ENCODE measurements around the gene CERCAM. TPM values are rescaled to one million over a fixed set of nuclear protein-coding genes. Genes with fewer than 3 reads are reported as not detected.

The CERCAM gene
- total and polyA plus RNA-seq, 4 experiments from 2014 or later = 0.29 to 0.64 (median 0.38) TPM; not detected in 1

GRCh38 chr9:128455849-128456612, 35.4 kb downstream of the CERCAM start, which contains the start of gene ODF2:
TSS of gene ODF2 (plus strand) at chr9:128456006. CDS start at chr9:128456092, 86 bp downstream.
- intact Hi-C loops (cut with micrococcal nuclease) = loop anchor here (1.0 to 5.0 kb wide), 8 partner anchors 18 to 316 kb away; partner anchors contain the start of genes CERCAM, GLE1, GOLGA2 and SPTAN1
- ChIA-PET CTCF (ENCODE audit: partially characterized antibody) (interaction anchor here (0.9 to 1.0 kb wide), 2 partner anchors 18 to 94 kb away, joined by 3 read pairs; no protein-coding TSS in a partner anchor), POLR2A (ENCODE audit: partially characterized antibody) (interaction anchor here (0.7 to 1.3 kb wide), 6 partner anchors 17 to 316 kb away, joined by 3 to 7 read pairs (median 4); partner anchors contain the start of genes GLE1, SPTAN1 and URM1)
- H3K27me3 ChIP-seq (ENCODE audit: insufficient read depth, low read length) = no peaks in the 10 kb centered on the region
- no peaks in the 10 kb centered on the region for H3K27me3 Mint-ChIP-seq
- H3K27ac ChIP-seq (ENCODE audit: low read depth, low read length) = peak within 1 kb of the TSS; percentile 85
- peak; percentile 98 for DNase-seq
- H3K4me1 Mint-ChIP-seq = peaks cover 4 to 22% (median 14%) of the 10 kb centered on the region in 4 donors
- H3K9me3 Mint-ChIP-seq = no peaks in the 10 kb centered on the region
- no peaks in the 10 kb centered on the region for H3K9me3 ChIP-seq (ENCODE audit: control insufficient read depth in 1 of 2, low read length in 2 of 2)
- peak within 1 kb of the TSS; percentile 91 to 96 (median 93) for H3K27ac Mint-ChIP-seq
- peak within 1 kb of the TSS; percentile 89 to 95 (median 92) for H3K4me3 Mint-ChIP-seq
- H3K4me1 ChIP-seq (ENCODE audit: insufficient read depth, low read length) = peaks cover 12% of the 10 kb centered on the region
- H3K36me3 Mint-ChIP-seq = peaks cover 8 to 18% of the 10 kb centered on the region in 2 donors
- peak within 1 kb of the TSS; percentile 42 to 85 for H3K4me3 ChIP-seq (ENCODE audit: low read length in 2 of 2)
- H3K36me3 ChIP-seq (ENCODE audit: insufficient read depth, low read length) = peaks cover 11% of the 10 kb centered on the region

- Mint-ChIP-seq H3K36me3 (peaks cover 8 to 21% of the 10 kb centered on the region in 2 donors), H3K27me3 (no peaks in the 10 kb centered on the region), H3K4me1 (peaks cover 4 to 22% (median 14%) of the 10 kb centered on the region in 4 donors), H3K9me3 (no peaks in the 10 kb centered on the region), H3K27ac (peak overlapping the region; percentile 87 to 96 (median 93)), H3K4me3 (peak overlapping the region; percentile 89 to 95 (median 92))
- Histone ChIP-seq H3K27ac (ENCODE audit: low read depth, low read length) (peak overlapping the region; percentile 85), H3K9me3 (ENCODE audit: control insufficient read depth in 1 of 2, low read length in 2 of 2) (no peaks in the 10 kb centered on the region), H3K27me3 (ENCODE audit: insufficient read depth, low read length) (no peaks in the 10 kb centered on the region), H3K36me3 (ENCODE audit: insufficient read depth, low read length) (peaks cover 14% of the 10 kb centered on the region), H3K4me1 (ENCODE audit: insufficient read depth, low read length) (peaks cover 12% of the 10 kb centered on the region), H3K4me3 (ENCODE audit: low read length in 2 of 2) (peak overlapping the region; percentile 42 to 85)
- ChIA-PET CTCF (ENCODE audit: partially characterized antibody) (no interaction called here), POLR2A (ENCODE audit: partially characterized antibody) (no interaction called here)
- peak; percentile 59 to 75 (median 61) for DNase-seq
- intact Hi-C loops (cut with micrococcal nuclease) = loop anchor here (1.0 to 5.0 kb wide), 8 partner anchors 18 to 316 kb away; partner anchors contain the start of genes CERCAM, GLE1, GOLGA2 and SPTAN1
These were observed 36.0 kb downstream of the CERCAM start for GRCh38 chr9:128456613-128457061.

- peak overlapping the region; percentile 26 to 95 (median 92) for H3K4me3 Mint-ChIP-seq
- H3K36me3 Mint-ChIP-seq = peaks cover 11 to 26% of the 10 kb centered on the region in 2 donors
- ChIA-PET CTCF (ENCODE audit: partially characterized antibody) (no interaction called here), POLR2A (ENCODE audit: partially characterized antibody) (interaction anchor here (1.4 kb wide), 1 partner anchor 28 kb away, joined by 5 read pairs; no protein-coding TSS in a partner anchor)
- Histone ChIP-seq H3K27me3 (ENCODE audit: insufficient read depth, low read length) (no peaks in the 10 kb centered on the region), H3K9me3 (ENCODE audit: control insufficient read depth in 1 of 2, low read length in 2 of 2) (no peaks in the 10 kb centered on the region), H3K36me3 (ENCODE audit: insufficient read depth, low read length) (peaks cover 19% of the 10 kb centered on the region), H3K27ac (ENCODE audit: low read depth, low read length) (peak overlapping the region; percentile 85), H3K4me3 (ENCODE audit: low read length in 2 of 2) (peak overlapping the region; percentile 17 to 85), H3K4me1 (ENCODE audit: insufficient read depth, low read length) (peaks cover 12% of the 10 kb centered on the region)
- peak overlapping the region in 4 of 7 donors; percentile 36 to 96 (median 64) for H3K27ac Mint-ChIP-seq
- H3K27me3 Mint-ChIP-seq = no peaks in the 10 kb centered on the region
- DNase-seq = no peak
- H3K9me3 Mint-ChIP-seq = no peaks in the 10 kb centered on the region
- H3K4me1 Mint-ChIP-seq = peaks cover 4 to 22% (median 14%) of the 10 kb centered on the region in 4 donors
- intact Hi-C loops (cut with micrococcal nuclease) = loop anchor here (5.0 kb wide), 1 partner anchor 315 kb away; the partner anchor contains the start of gene ZER1
These were observed 36.5 kb downstream of the CERCAM start for GRCh38 chr9:128457207-128457606.

- intact Hi-C loops (cut with micrococcal nuclease) = loop anchor here (5.0 kb wide), 1 partner anchor 313 kb away; the partner anchor contains the start of gene ZER1
These were observed 38.4 kb downstream of the CERCAM start for GRCh38 chr9:128459011-128459410.

GRCh38 chr9:128469070-128469469, 48.4 kb downstream of the CERCAM start:
- no peak overlapping the region for H3K27ac Mint-ChIP-seq
- POLR2A ChIA-PET (ENCODE audit: partially characterized antibody) = interaction anchor here (1.4 kb wide), 1 partner anchor 93 kb away, joined by 3 read pairs; no protein-coding TSS in a partner anchor

More at GRCh38 chr9:128459011-128459410, 38.4 kb downstream of the CERCAM start:
- H3K27me3 ChIP-seq (ENCODE audit: insufficient read depth, low read length) = no peaks in the 10 kb centered on the region
- H3K27ac ChIP-seq (ENCODE audit: low read depth, low read length) = no peak overlapping the region
- H3K4me3 Mint-ChIP-seq = peak overlapping the region in 2 of 8 donors; percentile 28 to 54
- DNase-seq = no peak
- no peaks in the 10 kb centered on the region for H3K27me3 Mint-ChIP-seq
- no peaks in the 10 kb centered on the region for H3K9me3 ChIP-seq (ENCODE audit: control insufficient read depth in 1 of 2, low read length in 2 of 2)
- H3K36me3 Mint-ChIP-seq = peaks cover 19 to 38% of the 10 kb centered on the region in 2 donors
- no peaks in the 10 kb centered on the region for H3K9me3 Mint-ChIP-seq
- peak overlapping the region in 3 of 7 donors; percentile 16 to 35 (median 24) for H3K27ac Mint-ChIP-seq
- ChIA-PET POLR2A (ENCODE audit: partially characterized antibody) (no interaction called here), CTCF (ENCODE audit: partially characterized antibody) (interaction anchor here (1.2 to 1.6 kb wide), 2 partner anchors 20 to 97 kb away, joined by 3 to 6 read pairs; no protein-coding TSS in a partner anchor)
- peaks cover 4 to 22% (median 14%) of the 10 kb centered on the region in 4 donors for H3K4me1 Mint-ChIP-seq
- H3K4me3 ChIP-seq (ENCODE audit: low read length in 2 of 2) = no peak overlapping the region
- H3K36me3 ChIP-seq (ENCODE audit: insufficient read depth, low read length) = peaks cover 29% of the 10 kb centered on the region
- peaks cover 12% of the 10 kb centered on the region for H3K4me1 ChIP-seq (ENCODE audit: insufficient read depth, low read length)

GRCh38 chr9:128470560-128470959, 49.9 kb downstream of the CERCAM start:
- Mint-ChIP-seq H3K4me3 (no peak overlapping the region), H3K27ac (peak overlapping the region in 2 of 7 donors; percentile 59 to 89), H3K36me3 (peaks cover 25 to 41% of the 10 kb centered on the region in 2 donors), H3K4me1 (peaks cover 0 to 5% (median 2%) of the 10 kb centered on the region in 4 donors), H3K9me3 (no peaks in the 10 kb centered on the region), H3K27me3 (no peaks in the 10 kb centered on the region)
- no peak for DNase-seq
- Histone ChIP-seq H3K36me3 (ENCODE audit: insufficient read depth, low read length) (peaks cover 26% of the 10 kb centered on the region), H3K27me3 (ENCODE audit: insufficient read depth, low read length) (no peaks in the 10 kb centered on the region), H3K4me3 (ENCODE audit: low read length in 2 of 2) (no peak overlapping the region), H3K9me3 (ENCODE audit: control insufficient read depth in 1 of 2, low read length in 2 of 2) (no peaks in the 10 kb centered on the region), H3K4me1 (ENCODE audit: insufficient read depth, low read length) (no peaks in the 10 kb centered on the region), H3K27ac (ENCODE audit: low read depth, low read length) (no peak overlapping the region)
- POLR2A ChIA-PET (ENCODE audit: partially characterized antibody) = no interaction called here
- intact Hi-C loops (cut with micrococcal nuclease) = no loop called here
- CTCF ChIA-PET (ENCODE audit: partially characterized antibody) = no interaction called here

More at GRCh38 chr9:128469070-128469469, 48.4 kb downstream of the CERCAM start:
- no peak for DNase-seq
- Histone ChIP-seq H3K4me3 (ENCODE audit: low read length in 2 of 2) (no peak overlapping the region), H3K27me3 (ENCODE audit: insufficient read depth, low read length) (no peaks in the 10 kb centered on the region), H3K27ac (ENCODE audit: low read depth, low read length) (no peak overlapping the region), H3K9me3 (ENCODE audit: control insufficient read depth in 1 of 2, low read length in 2 of 2) (no peaks in the 10 kb centered on the region), H3K4me1 (ENCODE audit: insufficient read depth, low read length) (no peaks in the 10 kb centered on the region), H3K36me3 (ENCODE audit: insufficient read depth, low read length) (peaks cover 26% of the 10 kb centered on the region)
- Mint-ChIP-seq H3K4me3 (no peak overlapping the region), H3K36me3 (peaks cover 15 to 34% of the 10 kb centered on the region in 2 donors), H3K9me3 (no peaks in the 10 kb centered on the region), H3K27me3 (no peaks in the 10 kb centered on the region), H3K4me1 (peaks cover 0 to 5% (median 2%) of the 10 kb centered on the region in 4 donors)
- intact Hi-C loops (cut with micrococcal nuclease) = no loop called here
- CTCF ChIA-PET (ENCODE audit: partially characterized antibody) = interaction anchor here (1.1 kb wide), 1 partner anchor 49 kb away, joined by 3 read pairs; no protein-coding TSS in a partner anchor

Measured in CD4-positive, alpha-beta memory T cell (primary cell).